ENCODE data around the gene NELL2.

The NELL2 gene

GRCh38 chr12:44647917-44648690, 228.0 kb downstream of the NELL2 start:
- ATAC-seq (ENCODE audit: low read depth) (no peak), DNase-seq (ENCODE audit: low spot score) (no peak)
- no peaks in the 10 kb centered on the region for H3K36me3 ChIP-seq (ENCODE audit: low read depth)
- no peak overlapping the region for H3K4me3 ChIP-seq (ENCODE audit: severe bottlenecking)
- H3K4me1 ChIP-seq (ENCODE audit: insufficient read depth, poor library complexity, severe bottlenecking), result no peaks in the 10 kb centered on the region
- H3K27me3 ChIP-seq (ENCODE audit: insufficient read depth, poor library complexity, severe bottlenecking), result peaks cover 4% of the 10 kb centered on the region
- TF ChIP-seq CTCF (IDR thresholded peaks at IDR 0.05; ENCODE audit: poor library complexity, severe bottlenecking), result no peak
- H3K9me3 ChIP-seq (ENCODE audit: severe bottlenecking), result no peaks in the 10 kb centered on the region
- H3K27ac ChIP-seq (ENCODE audit: poor library complexity, severe bottlenecking), result no peak overlapping the region

DNA sequence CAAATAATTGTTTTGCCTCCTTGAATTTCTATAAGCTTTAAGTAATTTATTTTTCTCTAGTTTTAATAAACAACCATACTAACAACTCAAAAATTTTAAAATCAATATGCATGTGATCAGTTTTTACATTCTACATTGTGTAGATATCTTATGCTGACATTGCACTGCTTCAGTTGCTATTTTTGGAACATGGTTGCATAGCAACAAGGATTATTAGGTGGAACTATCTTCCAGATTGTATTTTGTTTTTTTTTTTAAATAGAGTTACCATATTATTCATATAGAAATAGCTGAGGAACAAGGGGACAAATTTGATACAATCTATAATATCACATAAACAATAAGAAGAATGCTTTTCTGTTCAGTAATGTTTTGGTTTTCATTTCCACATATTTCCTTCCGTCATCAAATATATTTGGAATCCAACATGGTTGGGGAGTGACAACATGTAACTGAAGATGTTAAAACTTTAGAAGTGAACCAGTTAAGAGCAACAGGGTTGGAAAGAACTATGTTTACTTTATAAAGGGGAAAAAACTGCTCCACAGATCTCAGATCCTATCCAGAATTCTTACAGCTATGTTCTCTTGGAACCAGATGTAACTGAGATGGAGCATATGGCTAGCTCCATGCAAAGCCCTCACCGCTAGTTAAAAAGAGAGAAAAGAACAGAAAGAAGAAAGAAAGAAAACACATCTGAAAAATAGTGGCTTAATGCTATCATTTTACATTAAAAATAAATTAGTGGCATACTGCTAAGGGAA, 235.5 kb downstream of the NELL2 start:
- DNase-seq (ENCODE audit: low spot score) (no peak), ATAC-seq (ENCODE audit: low read depth) (no peak)
- Histone ChIP-seq H3K27ac (ENCODE audit: poor library complexity, severe bottlenecking) (no peak overlapping the region), H3K9me3 (ENCODE audit: severe bottlenecking) (no peaks in the 10 kb centered on the region), H3K4me1 (ENCODE audit: insufficient read depth, poor library complexity, severe bottlenecking) (no peaks in the 10 kb centered on the region), H3K36me3 (ENCODE audit: low read depth) (no peaks in the 10 kb centered on the region), H3K27me3 (ENCODE audit: insufficient read depth, poor library complexity, severe bottlenecking) (no peaks in the 10 kb centered on the region), H3K4me3 (ENCODE audit: severe bottlenecking) (no peak overlapping the region)
- TF ChIP-seq CTCF (IDR thresholded peaks at IDR 0.05; ENCODE audit: poor library complexity, severe bottlenecking), result no peak

DNA sequence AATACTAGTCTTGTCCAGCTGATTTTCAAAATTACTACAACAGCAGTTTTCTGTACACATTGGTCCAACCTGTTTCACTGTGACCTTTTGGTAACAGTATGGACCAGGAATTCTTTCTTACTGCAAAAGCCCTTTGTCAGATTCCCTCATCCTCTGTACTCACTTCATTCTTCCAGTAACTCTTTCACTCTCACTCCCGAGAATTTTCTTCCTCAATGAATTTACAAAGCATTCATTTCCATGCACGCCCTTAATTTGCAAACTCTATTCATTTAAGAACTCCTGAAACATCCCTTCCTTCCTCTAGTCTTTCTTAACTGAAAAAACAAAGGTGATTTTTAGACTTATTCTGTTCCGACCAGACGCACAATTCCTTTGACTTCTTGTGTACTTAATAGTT, 238.2 kb downstream of the NELL2 start:
- H3K4me3 ChIP-seq (ENCODE audit: severe bottlenecking), result no peak overlapping the region
- H3K4me1 ChIP-seq (ENCODE audit: insufficient read depth, poor library complexity, severe bottlenecking), result no peaks in the 10 kb centered on the region
- no peak for ATAC-seq (ENCODE audit: low read depth)
- no peak overlapping the region for H3K27ac ChIP-seq (ENCODE audit: poor library complexity, severe bottlenecking)
- H3K9me3 ChIP-seq (ENCODE audit: severe bottlenecking), result no peaks in the 10 kb centered on the region
- no peaks in the 10 kb centered on the region for H3K36me3 ChIP-seq (ENCODE audit: low read depth)
- no peaks in the 10 kb centered on the region for H3K27me3 ChIP-seq (ENCODE audit: insufficient read depth, poor library complexity, severe bottlenecking)
- DNase-seq (ENCODE audit: low spot score), result no peak
- TF ChIP-seq CTCF (IDR thresholded peaks at IDR 0.05; ENCODE audit: poor library complexity, severe bottlenecking), result no peak

- H3K36me3 ChIP-seq (ENCODE audit: low read depth), result no peaks in the 10 kb centered on the region
- no peaks in the 10 kb centered on the region for H3K9me3 ChIP-seq (ENCODE audit: severe bottlenecking)
- H3K27ac ChIP-seq (ENCODE audit: poor library complexity, severe bottlenecking), result no peak overlapping the region
- no peak for ATAC-seq (ENCODE audit: low read depth)
- no peak overlapping the region for H3K4me3 ChIP-seq (ENCODE audit: severe bottlenecking)
- peaks cover 6% of the 10 kb centered on the region for H3K27me3 ChIP-seq (ENCODE audit: insufficient read depth, poor library complexity, severe bottlenecking)
- no peak for TF ChIP-seq CTCF (IDR thresholded peaks at IDR 0.05; ENCODE audit: poor library complexity, severe bottlenecking)
- no peak for DNase-seq (ENCODE audit: low spot score)
- H3K4me1 ChIP-seq (ENCODE audit: insufficient read depth, poor library complexity, severe bottlenecking), result no peaks in the 10 kb centered on the region
Observed at GRCh38 chr12:44628180-44628579, 247.9 kb downstream of the NELL2 start.
